Amniotic stem cell (primary cell): Measurements from ENCODE around the gene ARHGEF12.
"Not testable (repeated sequence)": the region's sequence is repeated elsewhere in the genome, so short reads cannot be mapped to it uniquely, and the experiment has no call there.

Experiments
- DNase-seq: peaks from one replicate; lab custom pipeline; 2025; lab: John Stamatoyannopoulos, UW

Gene ARHGEF12

DNA sequence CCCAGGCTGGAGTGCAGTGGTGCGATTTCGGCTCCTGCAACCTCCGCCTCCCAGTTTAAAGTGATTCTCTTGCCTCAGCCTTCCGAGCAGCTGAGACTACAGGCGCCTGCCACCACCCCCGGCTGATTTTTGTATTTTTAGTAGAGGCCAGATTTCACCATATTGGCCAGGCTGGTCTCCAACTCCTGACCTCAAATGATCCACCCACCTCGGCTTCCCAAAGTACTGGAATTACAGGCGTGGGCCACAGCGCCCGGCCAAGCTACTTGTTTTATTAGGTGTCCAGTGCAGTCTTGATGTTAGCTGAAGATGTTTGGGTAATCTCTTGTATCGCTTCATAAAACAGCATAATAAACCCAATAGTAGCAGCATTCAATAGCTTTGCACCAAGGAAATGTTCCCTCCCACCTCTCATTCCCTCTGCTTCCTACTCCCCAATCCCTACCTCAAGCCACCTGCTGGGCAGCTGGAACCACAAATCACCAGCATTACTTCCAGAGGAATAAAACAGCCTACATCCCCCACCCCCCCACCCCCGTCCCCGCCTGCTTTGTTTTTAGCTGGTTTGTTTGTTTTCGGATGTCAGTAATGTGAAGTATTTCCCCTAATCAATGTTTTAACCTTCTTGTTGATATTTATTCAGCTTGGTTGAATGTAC, 164.3 kb downstream of the ARHGEF12 start:
- no peak for DNase-seq

DNA sequence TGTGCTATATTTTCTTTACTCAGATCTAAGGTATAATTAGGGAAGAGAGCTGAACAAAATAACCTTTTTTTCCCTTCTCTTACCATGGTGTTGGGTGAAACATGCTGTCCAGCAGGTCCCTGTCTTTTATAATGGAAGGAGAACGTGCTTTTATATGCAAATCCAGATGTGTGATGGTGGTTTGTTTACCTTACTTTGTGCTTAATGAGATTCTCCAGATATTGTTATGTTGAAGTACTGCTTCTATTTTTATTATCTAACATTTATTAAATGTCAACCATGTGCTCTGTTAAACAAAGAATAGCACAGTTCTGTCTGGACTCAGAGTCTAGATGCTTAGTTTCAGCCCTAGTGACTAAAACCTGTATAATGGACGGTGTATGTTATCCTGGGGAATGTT, 165.2 kb downstream of the ARHGEF12 start:
- no peak for DNase-seq

GRCh38 chr11:120501976-120502755, 166.0 kb downstream of the ARHGEF12 start:
- no peak for DNase-seq

DNA sequence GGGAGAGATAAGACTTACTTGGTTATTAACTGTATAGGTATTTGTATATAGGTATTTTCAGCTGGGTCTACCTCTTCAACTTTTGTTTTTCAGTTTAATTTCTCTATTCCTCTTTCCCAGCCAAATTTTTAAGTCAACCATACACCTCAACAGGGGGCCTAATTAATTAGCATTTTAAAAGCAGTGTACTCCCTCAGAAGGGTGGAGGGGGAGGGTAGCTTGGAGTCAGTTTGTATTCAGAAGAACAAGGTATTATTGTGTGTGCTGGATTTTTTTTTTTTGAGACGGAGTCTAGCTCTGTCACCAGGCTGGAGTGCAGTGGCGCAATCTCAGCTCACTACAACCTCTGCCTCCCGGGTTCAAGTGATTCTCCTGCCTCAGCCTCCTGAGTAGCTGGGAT, 167.3 kb downstream of the ARHGEF12 start:
- DNase-seq: not testable (repeated sequence)

GRCh38 chr11:120505801-120506425, 169.7 kb downstream of the ARHGEF12 start:
- no peak for DNase-seq

GRCh38 chr11:120509346-120510053, 173.3 kb downstream of the ARHGEF12 start:
- no peak for DNase-seq

GRCh38 chr11:120510406-120511115, 174.3 kb downstream of the ARHGEF12 start:
- DNase-seq: no peak

- DNase-seq: peak; percentile 41
Observed at GRCh38 chr11:120511116-120511819, 175.1 kb downstream of the ARHGEF12 start, which contains the start of gene GRIK4. GRIK4 (plus strand) TSS chr11:120511748; CDS start chr11:120660319, 148,571 bp downstream.

DNA sequence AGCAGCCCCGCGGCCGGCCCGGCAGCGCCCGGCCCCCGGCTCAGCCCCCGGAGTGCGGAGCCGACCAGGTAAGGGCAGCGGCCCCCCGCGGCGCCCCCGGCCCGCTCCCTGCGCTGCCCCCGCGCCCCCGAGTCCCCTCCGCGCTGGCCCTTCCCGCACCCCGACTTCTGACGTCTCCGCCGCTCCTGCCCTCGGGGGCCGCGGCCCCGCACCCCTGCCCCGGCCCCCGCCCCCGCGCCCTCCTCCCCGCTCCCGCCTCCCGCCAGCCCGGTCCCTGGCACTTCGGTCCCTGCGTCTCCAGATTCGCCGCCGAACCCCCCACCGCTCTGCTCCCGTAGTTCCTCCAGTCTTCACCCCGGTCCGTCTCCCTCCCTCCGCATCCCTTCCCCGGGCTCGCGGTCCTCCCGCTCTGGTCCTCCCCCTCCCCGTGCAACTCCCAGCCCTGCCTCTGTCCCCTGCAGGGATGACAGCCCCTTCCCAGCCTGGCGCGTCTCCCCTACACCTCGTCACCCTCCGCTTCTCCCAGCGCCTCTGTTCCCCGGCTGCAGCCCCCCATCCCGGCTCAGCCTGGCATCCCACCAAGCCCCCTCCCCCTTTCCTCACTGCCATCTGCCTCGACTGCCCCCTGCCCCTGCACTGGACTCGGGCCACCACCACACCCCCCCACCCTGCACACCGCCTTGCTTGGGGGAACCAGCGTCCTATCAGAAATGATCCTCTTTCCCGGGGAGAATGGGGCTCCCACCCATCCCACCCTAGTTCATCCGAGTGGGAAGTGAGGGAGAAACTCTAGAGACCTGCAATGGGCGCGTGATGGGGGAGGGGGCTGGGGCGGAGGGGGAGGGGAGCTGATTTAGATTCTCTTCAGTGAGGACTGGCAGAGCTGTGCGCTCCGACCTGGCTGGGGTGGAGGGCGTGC, 175.9 kb downstream of the ARHGEF12 start:
- DNase-seq: no peak

DNA sequence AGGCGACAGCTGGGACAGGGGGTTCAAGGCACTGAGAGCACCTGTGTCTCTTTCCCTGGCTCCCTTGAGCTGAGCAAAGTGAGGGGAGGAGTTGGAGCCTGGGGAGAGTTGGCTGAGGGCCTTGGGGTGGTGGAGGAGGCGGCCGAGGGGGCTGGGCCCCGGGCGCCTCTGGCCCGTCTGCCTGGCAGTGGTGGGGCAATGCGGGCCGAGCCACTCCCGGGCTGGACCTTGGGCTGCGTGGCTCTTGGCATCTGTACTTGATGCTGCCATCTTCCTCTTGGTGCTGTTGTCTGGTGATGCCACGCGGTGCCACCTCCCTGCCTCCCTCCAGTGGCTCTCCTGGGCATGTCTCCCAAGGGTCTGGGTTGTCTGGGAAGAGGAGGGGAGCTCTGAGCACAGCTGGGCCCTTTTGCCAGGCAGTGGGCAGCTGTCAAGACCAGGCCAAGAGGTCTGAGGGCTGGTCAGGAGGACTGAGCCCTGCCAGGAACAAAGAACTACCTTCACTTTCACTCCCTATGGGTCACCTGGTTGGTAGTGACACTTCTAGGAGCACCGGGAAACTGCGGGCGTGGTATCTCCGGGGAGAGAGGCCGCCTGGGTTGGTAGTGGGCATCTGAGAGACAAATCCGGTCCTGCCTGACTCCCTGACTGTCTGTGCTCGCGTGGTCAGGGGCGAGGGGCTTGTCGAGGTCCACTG, 176.7 kb downstream of the ARHGEF12 start:
- DNase-seq: no peak

GRCh38 chr11:120513436-120514315, 177.5 kb downstream of the ARHGEF12 start:
- DNase-seq: no peak

GRCh38 chr11:120514541-120515121, 178.4 kb downstream of the ARHGEF12 start:
- DNase-seq: no peak

DNA sequence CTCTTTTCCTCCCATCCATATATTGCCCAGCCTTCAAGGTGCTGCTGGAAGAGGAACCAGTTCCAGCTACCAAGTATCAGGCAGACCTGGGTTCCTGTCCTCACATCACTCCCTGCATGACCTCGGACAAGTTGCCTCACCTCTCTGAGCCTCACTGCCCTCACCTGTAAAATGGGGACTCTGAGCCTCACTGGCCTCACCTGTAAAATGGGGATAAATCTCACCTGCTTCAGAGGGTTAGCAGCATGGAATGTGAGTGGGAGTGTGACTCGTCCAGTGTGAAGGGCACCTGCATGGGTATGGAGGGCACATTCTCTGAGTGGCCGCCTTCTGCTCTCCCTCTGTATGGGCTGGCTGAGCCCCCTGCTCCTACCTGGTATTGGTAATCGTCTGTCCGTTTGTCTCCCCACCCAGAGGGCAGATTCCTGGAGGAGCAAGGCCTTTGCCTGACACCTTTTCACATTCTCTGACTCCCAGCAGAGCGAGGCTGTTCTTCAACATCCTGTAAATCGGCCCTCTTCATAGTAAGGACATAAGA, 179.0 kb downstream of the ARHGEF12 start:
- DNase-seq: no peak

GRCh38 chr11:120516461-120517389, 180.5 kb downstream of the ARHGEF12 start:
- DNase-seq: no peak

DNA sequence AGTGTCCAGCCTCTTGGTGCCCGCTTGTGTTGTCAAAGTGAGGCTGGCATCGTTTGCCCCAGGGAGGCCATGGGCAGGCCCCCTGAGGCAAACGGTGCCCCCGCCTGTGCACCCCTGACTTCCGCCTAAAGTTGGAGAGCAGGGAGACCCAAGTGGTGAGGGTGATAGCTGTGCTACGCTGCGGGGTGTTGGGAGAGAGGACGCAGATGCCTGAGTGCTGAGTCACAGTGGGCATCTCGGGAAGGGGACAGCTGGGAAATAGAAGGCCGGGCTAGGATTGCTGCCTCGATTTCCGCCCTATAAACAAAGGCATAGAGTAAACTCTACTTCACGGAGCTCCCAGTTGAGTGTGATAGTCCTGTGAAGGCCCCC, 181.2 kb downstream of the ARHGEF12 start:
- no peak for DNase-seq

GRCh38 chr11:120517801-120518291, 181.6 kb downstream of the ARHGEF12 start:
- DNase-seq: no peak
